GM18909 (cell line): Measurements from ENCODE around the gene CRYBG1.
"Not testable (repeated sequence)": the region's sequence is repeated elsewhere in the genome, so short reads cannot be mapped to it uniquely, and the experiment has no call there.

ENCODE experiments used
- ATAC-seq: cut with Tn5 transposase; IDR thresholded peaks from one replicate; pipeline ENCODE4 v1.9.1; 2021; ENCODE audit warnings: mild to moderate bottlenecking; ENCODE audit not compliant: unreplicated experiment, poor library complexity

Gene CRYBG1

GRCh38 chr6:106572436-106572835, 211.9 kb downstream of the CRYBG1 start:
- ATAC-seq = no peak

- no peak for ATAC-seq
Measured at GRCh38 chr6:106572875-106573585, 212.5 kb downstream of the CRYBG1 start.

GRCh38 chr6:106574741-106575458, 214.4 kb downstream of the CRYBG1 start:
- ATAC-seq = no peak

- ATAC-seq = no peak
Measured at GRCh38 chr6:106579281-106579680, 218.8 kb downstream of the CRYBG1 start.

- ATAC-seq = no peak
Measured at GRCh38 chr6:106581468-106581867, 221.0 kb downstream of the CRYBG1 start.

- ATAC-seq = no peak
Measured at GRCh38 chr6:106586815-106587415, 226.4 kb downstream of the CRYBG1 start.

GRCh38 chr6:106588937-106589336, 228.4 kb downstream of the CRYBG1 start:
- not testable (repeated sequence) for ATAC-seq

GRCh38 chr6:106591111-106591825, 230.8 kb downstream of the CRYBG1 start:
- no peak for ATAC-seq

GRCh38 chr6:106599440-106599839, 238.9 kb downstream of the CRYBG1 start:
- ATAC-seq = no peak

- ATAC-seq = no peak
Measured at GRCh38 chr6:106600329-106600728, 239.8 kb downstream of the CRYBG1 start.

GRCh38 chr6:106608080-106608668, 247.7 kb downstream of the CRYBG1 start:
- peak; percentile 75 for ATAC-seq

GRCh38 chr6:106609699-106610098, 249.2 kb downstream of the CRYBG1 start:
- no peak for ATAC-seq

GRCh38 chr6:106611030-106611429, 250.5 kb downstream of the CRYBG1 start:
- no peak for ATAC-seq

GRCh38 chr6:106612671-106613416, 252.3 kb downstream of the CRYBG1 start:
- ATAC-seq = no peak

- ATAC-seq = no peak
Measured at GRCh38 chr6:106613590-106613989, 253.1 kb downstream of the CRYBG1 start.

GRCh38 chr6:106614166-106614565, 253.6 kb downstream of the CRYBG1 start:
- ATAC-seq = no peak

GRCh38 chr6:106614592-106615257, 254.2 kb downstream of the CRYBG1 start:
- no peak for ATAC-seq

- peak; percentile 90 for ATAC-seq
Measured at GRCh38 chr6:106617302-106617701, 256.8 kb downstream of the CRYBG1 start.

GRCh38 chr6:106617857-106618256, 257.3 kb downstream of the CRYBG1 start:
- ATAC-seq = no peak
